HG02852 (cell line): ENCODE results near the gene AKNA.
"Not testable (repeated sequence)": the region's sequence is repeated elsewhere in the genome, so short reads cannot be mapped to it uniquely, and the experiment has no call there.

Source experiments
- ATAC-seq: cut with Tn5 transposase; IDR thresholded peaks from one replicate; pipeline ENCODE4 v1.9.1; 2021; ENCODE audit warnings: mild to moderate bottlenecking, moderate library complexity; ENCODE audit not compliant: unreplicated experiment

Gene AKNA

GRCh38 chr9:114322831-114323531 is 64.8 kb downstream of the AKNA start, which contains the start of gene ORM1:
Gene ORM1, plus strand, starts transcription at chr9:114323098. Its CDS starts 36 bp downstream, at chr9:114323134.
- not testable (repeated sequence) for ATAC-seq

DNA sequence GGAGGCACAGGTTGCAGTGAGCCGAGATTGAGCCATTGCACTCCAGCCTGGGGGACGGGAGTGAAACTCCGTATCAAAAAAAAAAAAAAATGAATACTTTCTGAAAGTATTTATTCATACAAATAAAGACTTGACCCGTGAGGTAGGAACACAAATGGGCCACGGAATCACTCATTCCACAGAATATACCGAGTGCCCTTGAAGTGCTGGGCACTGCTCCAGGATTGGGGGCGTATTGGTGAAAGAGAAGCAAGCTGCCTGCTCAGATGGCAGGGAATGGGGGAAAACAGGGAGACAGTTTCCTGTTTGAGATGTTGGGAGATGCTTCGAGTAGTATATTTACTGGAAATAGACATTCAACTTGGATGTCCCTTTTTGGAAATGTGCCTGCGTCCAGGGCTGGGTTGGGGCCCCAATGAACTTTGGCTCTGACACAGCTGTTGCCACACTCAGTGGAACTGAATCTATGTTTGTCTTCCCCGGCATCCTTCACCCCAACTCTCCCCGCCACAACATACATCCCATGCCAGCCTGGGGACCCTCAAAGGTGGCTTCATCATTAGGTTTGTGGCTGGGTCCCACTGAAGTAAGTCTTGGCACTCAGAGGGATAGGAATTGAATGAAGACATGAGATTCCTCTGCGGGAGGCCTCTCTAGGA is 65.5 kb downstream of the AKNA start:
- not testable (repeated sequence) for ATAC-seq

DNA sequence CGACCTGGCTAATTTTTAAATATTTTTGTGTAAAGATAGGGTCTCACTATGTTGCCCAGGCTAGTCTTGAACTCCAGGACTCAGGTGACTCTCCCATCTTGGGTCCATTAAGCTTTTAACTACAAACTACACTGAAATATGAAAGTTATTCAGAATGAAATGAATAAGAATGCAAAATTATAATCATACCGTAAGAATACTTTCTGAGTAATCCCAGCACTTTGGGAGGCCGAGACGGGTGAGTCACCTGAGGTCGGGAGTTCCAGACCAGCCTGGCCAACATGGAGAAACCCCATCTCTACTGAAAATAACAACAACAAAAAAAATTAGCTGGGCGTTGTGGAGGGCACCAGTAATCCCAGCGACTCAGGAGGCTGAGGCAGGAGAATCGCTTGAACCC is 66.0 kb downstream of the AKNA start:
- no peak for ATAC-seq

DNA sequence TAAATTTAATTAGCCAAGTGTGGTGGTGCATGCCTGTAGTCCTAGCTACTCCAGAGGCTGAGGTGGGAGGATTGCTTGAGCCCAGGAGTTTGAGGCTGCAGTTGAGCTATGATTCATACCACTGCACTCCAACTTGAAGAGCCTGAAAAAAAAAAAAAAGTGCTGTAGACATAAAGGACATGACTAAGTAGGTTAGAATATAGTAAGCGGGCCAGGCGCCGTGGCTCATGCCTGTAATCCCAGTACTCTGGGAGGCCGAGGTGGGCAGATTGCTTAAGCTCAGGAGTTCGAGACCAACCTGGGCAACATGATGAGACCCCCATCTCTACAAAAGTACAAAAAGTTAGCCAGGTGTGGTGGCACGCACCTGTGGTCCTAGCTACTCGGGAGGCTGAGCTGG is 67.1 kb downstream of the AKNA start:
- ATAC-seq, result not testable (repeated sequence)

DNA sequence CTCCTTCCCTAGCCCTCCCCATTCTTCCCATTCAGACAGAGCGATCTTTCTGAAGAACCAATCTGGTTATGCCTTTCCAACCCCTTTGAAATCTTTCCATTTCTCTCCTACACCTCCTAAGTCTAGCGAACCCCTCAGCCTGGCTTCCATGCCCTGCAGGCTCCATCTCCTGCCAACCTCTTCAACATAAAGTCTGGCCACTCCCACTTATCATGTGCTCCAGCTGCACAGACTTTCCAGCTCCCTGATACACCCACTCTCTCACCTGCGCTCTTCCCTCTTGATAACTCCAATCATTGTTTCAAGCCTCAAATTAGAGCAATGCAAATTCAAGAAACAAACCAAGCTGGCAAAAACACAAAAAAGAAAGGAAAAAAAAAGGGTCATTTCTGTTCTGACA is 68.6 kb downstream of the AKNA start:
- ATAC-seq, result no peak

GRCh38 chr9:114318416-114318815 is 69.4 kb downstream of the AKNA start:
- no peak for ATAC-seq

- no peak for ATAC-seq
These were observed 70.0 kb downstream of the AKNA start for GRCh38 chr9:114317665-114318357.

- no peak for ATAC-seq
These were observed 71.1 kb downstream of the AKNA start for GRCh38 chr9:114316605-114317230.

GRCh38 chr9:114315723-114316363 is 71.9 kb downstream of the AKNA start:
- ATAC-seq, result no peak

- ATAC-seq, result no peak
These were observed 72.7 kb downstream of the AKNA start for GRCh38 chr9:114314881-114315722.

- ATAC-seq, result no peak
These were observed 73.4 kb downstream of the AKNA start for GRCh38 chr9:114314256-114314867.

DNA sequence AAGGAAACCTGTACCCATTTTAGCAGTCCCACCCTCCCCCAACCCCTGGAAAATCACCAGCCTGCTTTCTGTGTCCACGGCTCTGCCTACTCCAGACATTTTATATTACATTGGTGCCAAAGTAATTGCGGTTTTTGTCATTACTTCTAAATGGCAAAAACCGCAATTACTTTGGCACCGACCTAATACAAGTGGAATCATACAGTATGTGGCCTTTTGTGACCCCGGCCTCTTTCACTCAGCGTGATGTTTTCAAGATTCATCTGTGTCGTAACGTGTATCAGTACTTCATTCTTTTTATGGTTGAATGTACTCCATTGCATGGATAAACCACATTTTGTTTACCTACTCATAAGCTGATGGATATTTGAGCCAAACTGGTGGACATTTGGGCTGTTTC is 74.6 kb downstream of the AKNA start:
- ATAC-seq, result no peak

GRCh38 chr9:114312513-114312875 is 75.3 kb downstream of the AKNA start:
- ATAC-seq, result no peak

DNA sequence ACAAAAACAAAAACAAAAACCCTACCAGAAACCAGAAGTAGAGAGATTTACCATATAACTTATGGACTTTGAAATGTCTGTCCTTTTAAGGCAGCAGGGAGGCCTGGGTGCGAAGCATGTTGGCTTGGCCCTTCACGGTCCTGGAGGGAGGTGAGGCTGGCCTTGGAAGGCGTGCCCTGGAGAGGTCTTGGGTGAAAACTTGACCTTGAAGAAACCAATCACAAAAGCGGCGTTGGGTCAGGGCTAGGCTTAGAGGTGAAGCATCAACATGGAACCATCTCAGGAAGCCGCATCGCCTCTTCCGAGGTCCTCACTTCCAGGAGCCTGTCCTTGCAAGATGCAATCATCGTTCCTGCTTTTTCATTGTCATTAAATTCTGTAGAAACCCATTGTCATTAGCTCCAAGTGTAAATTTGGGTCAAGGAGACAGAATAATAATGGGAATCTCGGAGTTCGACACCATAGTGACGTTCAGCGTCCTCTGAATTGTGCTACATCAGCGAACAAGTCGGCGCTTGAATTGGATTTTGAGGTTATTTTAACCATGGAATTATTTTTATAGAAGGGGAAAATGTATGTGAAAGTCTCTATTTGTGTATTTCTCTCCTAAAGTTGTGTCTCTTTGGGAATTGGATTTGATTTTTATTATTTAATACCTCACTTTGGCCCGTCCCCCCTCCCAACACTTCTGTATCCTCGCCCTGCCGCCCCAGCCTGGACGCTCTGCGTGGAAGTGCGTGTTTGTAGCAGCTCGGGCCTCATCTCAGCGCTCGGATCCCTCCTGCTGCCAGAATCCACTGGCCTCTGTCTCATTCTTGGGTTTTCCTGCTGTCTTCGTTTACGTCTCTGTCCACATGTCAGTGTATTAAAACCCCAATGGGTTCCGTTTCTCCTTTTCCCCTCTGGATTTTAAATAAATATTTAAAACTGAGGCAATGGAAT is 75.9 kb downstream of the AKNA start:
- no peak for ATAC-seq

- no peak for ATAC-seq
These were observed 77.0 kb downstream of the AKNA start for GRCh38 chr9:114310471-114311450.

DNA sequence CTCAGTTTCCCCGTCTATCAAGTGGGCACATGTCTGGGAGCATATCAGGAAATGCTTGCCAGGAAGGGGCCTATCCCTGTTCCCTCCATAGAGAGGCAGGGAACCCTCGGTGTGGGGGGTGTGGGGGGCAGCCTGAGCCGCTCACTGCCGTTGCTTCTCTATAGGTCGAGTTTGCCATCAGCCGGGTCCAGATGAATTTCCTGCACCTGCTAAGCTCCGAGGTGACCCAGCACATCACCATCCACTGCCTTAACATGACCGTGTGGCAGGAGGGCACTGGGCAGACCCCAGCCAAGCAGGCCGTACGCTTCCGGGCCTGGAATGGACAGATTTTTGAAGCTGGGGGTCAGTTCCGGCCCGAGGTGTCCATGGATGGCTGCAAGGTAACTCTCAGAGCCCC is 78.7 kb downstream of the AKNA start:
- no peak for ATAC-seq

DNA sequence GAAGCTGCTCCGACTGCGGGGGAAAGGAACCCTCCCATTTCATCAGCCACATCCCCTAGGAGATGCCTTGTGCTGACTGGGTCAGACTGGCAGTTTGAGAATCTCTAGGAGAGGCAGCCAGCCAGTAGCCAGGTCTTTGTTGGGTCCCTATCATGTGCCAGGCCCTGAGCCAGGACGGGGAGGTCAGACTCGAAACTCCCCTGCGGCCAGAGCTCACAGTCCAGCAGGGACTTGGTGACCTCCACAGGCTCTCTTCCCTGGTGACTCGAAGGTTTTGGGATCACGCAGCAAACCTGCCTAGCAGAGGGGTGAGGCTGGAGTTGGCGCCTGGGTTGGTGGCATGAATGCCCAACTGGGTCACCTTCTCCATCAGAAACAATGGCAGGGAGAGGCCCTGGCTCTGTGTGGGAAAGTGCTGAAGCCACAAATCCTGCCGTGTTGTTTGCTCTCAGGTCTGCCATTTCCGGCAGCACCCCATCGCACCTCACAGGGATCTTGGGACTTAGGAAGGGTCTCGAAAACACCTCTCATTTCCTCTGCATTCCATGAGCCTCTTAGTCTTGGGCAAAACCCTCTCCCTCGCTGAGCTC is 79.3 kb downstream of the AKNA start:
- no peak for ATAC-seq
